Measurements from ENCODE around the gene FTO.
"Not testable (repeated sequence)": the region's sequence is repeated elsewhere in the genome, so short reads cannot be mapped to it uniquely, and the experiment has no call there.

Gene FTO

GRCh38 chr16:53855511-53855910 lies 151.6 kb downstream of the FTO start:
- no peak for DNase-seq

- DNase-seq: no peak
Measured at GRCh38 chr16:53859995-53860540, 156.1 kb downstream of the FTO start.

- no peak for DNase-seq
Measured at GRCh38 chr16:53863861-53864260, 159.9 kb downstream of the FTO start.

GRCh38 chr16:53864819-53865493 lies 161.0 kb downstream of the FTO start:
- DNase-seq: peak in 1 of 56 donors; percentile 3

GRCh38 chr16:53865494-53865863 lies 161.5 kb downstream of the FTO start:
- DNase-seq: peak in 1 of 56 donors; percentile 18

GRCh38 chr16:53866520-53866919 lies 162.6 kb downstream of the FTO start:
- no peak for DNase-seq

- no peak for DNase-seq
Measured at GRCh38 chr16:53870831-53871230, 166.9 kb downstream of the FTO start.

GRCh38 chr16:53872248-53873221 lies 168.6 kb downstream of the FTO start:
- DNase-seq: peak in 1 of 56 donors; percentile 12

GRCh38 chr16:53876811-53877210 lies 172.9 kb downstream of the FTO start:
- no peak for DNase-seq

- DNase-seq: no peak
Measured at GRCh38 chr16:53878216-53878615, 174.3 kb downstream of the FTO start.

- DNase-seq: no peak
Measured at GRCh38 chr16:53881371-53881770, 177.4 kb downstream of the FTO start.

- no peak for DNase-seq
Measured at GRCh38 chr16:53882310-53882709, 178.4 kb downstream of the FTO start.

- no peak for DNase-seq
Measured at GRCh38 chr16:53884748-53885147, 180.8 kb downstream of the FTO start.

- no peak for DNase-seq
Measured at GRCh38 chr16:53886482-53887378, 182.8 kb downstream of the FTO start.

GRCh38 chr16:53888222-53888621 lies 184.3 kb downstream of the FTO start:
- no peak for DNase-seq

- not testable (repeated sequence) for DNase-seq
Measured at GRCh38 chr16:53890877-53891276, 186.9 kb downstream of the FTO start.

GRCh38 chr16:53891409-53892139 lies 187.6 kb downstream of the FTO start:
- DNase-seq: no peak

- DNase-seq: peak in 36 of 56 donors; percentile 3 to 74 (median 26)
Measured at GRCh38 chr16:53892155-53892554, 188.2 kb downstream of the FTO start.

- DNase-seq: no peak
Measured at GRCh38 chr16:53893731-53894435, 189.9 kb downstream of the FTO start.

- no peak for DNase-seq
Measured at GRCh38 chr16:53894686-53895085, 190.7 kb downstream of the FTO start.
